SW480 (cell line): ENCODE data around the gene ZNF862.

Experiments
- DNase-seq: peaks from one replicate; pipeline ENCODE4 v3.0.0-alpha.2; 2016; ENCODE audit warnings: low spot score

Gene ZNF862

DNA sequence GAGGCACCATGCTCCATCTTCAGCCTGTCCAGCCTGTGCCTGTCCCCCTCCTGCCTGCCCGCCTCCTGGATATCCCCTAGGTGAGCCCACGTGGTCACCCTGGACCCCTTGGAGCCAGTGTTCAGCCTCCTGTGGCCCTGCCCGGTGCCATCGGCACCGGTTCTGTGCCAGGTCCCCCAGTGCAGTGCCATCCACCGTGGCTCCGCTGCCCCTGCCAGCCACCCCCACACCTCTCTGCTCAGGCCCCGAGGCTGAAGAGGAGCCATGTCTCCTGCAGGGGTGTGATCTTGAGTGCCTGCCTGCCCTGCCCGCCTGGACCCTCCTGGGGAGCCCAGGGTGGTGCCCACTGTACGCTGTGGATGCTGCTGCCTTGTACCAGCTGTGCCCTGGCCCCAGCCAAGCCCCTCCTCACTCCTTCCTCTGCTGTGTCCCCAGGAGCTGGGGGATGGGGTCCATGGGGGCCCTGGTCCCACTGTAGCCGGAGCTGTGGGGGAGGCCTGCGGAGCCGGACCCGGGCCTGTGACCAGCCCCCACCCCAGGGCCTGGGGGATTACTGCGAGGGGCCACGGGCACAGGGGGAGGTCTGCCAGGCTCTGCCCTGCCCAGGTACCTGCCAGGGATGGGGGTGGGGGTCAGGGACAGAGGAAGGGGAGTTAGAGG lies 26.2 kb upstream of the ZNF862 start:
- DNase-seq: no peak

DNA sequence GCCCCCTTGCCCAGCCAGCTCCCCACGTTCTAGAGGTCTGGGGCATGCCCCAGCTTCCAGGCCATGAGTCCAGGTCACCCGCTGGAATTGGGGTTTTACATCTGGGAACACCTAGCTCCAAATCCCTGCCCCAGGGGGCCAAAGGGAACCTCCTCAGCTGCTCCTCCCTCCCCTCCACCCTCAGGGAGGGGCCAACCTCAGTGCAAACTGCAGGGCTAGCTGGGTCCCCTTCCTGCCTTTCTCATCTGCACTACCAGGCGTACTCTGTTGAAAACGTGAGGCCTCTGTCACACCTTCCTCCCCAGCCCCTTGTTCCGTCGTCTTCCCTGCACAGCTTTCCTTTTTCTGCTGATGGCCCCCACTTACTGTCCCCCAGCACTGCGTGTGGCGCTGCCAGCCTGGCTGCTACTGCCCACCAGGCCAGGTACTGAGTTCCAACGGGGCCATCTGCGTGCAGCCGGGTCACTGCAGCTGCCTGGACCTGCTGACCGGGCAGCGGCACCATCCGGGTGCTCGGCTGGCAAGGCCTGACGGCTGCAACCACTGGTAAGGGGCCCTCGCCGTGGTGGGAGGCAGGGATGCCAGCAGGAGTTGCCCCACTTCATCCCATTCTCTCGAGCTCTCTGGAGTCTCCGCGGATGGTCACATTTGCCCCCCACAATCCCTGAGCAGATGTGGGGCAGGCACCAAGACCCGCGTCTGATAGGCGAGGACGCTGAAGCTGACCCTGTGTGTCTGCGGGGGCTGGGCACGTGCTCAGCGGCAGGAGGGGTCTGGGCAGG lies 24.7 kb upstream of the ZNF862 start:
- no peak for DNase-seq

DNA sequence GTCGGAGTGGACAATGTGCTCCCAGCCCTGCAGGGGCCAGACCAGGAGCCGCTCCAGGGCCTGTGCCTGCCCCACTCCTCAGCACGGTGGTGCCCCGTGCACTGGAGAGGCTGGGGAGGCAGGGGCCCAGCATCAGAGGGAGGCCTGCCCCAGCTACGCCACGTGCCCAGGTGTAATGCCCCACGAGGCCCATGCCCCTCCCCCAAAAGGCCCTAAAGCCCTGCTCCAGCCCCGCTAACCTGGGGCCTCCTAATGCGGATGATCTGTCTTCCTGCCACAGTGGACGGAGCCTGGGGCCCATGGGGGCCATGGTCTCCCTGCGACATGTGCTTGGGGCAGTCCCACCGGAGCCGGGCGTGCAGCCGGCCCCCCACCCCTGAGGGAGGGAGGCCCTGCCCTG lies 23.7 kb upstream of the ZNF862 start:
- no peak for DNase-seq

DNA sequence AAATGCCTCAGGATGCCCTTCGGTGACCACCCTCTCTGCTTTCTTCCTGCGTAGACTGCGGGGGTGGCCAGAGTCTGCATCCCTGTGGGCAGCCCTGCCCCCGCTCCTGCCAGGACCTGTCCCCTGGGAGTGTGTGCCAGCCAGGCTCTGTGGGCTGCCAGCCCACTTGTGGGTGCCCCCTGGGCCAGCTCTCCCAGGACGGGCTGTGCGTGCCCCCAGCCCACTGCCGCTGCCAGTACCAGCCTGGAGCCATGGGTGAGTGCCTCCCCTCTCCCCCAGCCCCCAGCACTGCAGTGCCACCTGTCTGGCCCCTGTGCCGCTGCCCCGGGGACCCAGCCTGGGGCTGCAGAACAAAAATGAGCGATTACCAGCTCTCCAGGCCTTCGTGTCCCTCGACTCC lies 23.1 kb upstream of the ZNF862 start:
- DNase-seq: no peak

DNA sequence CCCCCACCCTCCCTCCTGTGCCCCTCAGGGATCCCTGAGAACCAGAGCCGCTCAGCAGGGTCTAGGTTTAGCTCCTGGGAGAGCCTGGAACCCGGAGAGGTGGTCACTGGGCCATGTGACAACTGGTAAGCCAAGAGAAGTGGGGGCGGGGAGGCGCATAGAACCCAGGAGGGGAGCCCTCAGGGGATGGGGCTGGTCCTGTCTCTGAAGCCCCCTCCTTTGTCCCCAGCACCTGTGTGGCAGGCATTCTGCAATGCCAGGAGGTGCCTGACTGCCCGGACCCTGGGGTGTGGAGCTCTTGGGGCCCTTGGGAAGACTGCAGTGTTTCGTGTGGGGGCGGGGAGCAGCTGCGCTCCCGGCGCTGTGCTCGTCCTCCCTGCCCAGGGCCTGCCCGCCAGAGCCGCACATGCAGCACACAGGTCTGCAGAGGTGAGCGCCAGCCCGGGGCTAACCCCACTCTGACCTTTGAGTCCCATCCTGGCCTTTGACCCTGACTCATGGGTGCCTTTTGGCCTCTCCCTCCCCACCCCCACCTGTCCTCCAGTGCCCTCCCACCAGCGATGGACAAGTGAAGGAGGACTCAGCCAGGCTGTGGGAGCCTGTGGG lies 22.4 kb upstream of the ZNF862 start:
- DNase-seq: no peak

DNA sequence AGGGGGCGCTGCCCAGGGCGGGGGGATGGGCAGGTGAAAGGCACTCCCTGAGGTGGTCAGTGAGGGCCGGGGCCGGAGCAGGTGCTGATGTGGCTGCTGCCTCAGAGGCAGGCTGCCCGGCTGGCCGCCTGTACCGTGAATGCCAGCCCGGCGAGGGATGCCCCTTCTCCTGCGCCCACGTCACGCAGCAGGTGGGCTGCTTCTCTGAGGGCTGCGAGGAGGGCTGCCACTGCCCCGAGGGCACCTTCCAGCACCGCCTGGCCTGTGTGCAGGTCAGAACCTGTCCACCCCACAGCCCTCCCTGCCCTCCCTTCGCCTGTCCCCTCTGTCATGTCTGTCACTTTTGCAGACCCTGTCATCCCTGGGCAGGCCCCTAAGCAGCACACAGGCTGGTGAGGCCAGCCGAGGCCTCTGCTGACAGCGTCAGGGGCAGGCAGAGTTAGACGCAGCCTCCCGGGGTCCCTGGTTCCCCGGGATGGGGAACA lies 21.9 kb upstream of the ZNF862 start:
- no peak for DNase-seq

DNA sequence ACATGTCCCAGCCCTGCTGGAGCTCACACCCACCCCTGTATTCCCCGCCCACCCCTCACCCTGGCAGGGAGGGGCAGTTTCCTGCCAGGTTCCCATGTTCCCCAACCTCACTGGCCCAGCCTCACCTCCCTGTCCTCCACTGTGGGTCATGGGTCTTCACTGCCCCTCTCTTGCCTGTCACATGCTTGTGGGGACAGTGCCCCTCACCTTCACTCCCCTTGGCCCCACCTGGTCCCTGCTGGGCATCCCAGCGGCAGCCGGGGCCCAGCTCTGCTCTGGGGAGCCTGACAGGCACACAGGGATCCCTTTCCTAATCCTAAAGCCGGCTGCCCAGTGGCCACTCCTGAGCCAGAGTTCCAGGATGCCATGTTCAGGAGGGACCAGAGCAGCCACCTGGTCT lies 21.4 kb upstream of the ZNF862 start:
- DNase-seq: no peak

DNA sequence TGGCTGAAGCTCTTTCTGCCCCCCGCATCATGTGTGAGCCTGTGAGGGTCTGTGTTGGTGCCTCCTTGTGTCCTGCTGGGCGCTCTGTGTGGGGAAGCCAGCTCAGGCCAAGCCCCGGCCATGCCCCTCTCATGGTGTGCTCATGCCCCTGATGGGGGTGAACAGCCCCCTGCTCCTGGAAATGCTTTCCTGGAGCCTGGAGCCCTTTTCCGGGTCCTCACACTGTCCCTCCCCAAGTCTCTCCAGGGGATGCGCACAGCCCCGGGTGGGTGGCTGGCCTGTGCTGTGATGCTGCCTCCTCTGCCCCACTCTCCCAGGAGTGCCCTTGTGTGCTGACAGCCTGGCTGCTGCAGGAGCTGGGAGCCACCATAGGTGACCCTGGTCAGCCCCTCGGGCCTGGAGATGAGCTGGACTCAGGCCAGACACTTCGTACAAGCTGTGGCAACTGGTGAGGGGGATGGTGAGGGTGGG lies 20.8 kb upstream of the ZNF862 start:
- no peak for DNase-seq

DNA sequence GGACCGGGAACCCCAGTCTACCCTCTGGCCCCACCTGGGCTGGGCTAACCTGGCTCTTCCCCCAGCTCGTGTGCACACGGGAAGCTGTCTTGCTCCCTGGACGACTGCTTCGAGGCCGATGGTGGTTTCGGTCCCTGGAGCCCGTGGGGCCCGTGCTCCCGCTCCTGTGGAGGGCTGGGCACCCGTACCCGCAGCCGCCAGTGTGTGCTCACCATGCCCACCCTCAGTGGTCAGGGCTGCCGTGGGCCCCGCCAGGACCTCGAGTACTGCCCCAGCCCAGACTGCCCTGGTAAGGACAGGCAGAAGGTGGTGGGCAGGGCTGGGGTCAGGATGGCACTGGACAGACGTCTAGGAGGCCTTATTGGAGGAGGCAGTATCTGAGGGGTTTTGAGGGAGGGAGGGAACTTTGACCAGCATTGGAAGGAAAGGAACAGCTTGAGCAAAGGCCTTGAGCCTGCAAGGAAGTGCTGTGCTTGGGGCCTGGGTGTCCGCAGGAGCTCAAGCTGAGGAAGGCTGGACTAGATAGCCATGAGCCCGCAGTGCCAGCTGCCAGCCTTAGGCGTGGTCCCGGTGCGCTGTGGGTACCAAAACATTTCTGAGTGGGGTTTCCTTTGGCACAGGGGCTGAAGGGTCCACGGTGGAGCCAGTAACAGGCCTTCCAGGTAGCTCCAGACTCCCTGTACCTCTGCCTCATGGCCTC lies 20.2 kb upstream of the ZNF862 start:
- DNase-seq: no peak

DNA sequence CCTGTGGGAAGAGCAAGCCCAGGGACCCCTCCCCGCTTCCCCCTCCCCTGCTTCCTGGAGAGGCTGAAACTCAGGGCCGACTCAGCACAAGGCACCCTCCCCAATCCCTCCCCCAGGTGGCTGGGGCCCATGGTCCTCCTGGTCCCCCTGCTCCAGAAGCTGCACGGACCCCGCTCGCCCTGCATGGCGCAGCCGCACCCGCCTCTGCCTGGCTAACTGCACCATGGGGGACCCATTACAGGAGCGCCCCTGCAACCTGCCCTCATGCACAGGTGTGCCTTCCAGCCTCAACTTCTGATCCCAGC lies 19.7 kb upstream of the ZNF862 start:
- no peak for DNase-seq

DNA sequence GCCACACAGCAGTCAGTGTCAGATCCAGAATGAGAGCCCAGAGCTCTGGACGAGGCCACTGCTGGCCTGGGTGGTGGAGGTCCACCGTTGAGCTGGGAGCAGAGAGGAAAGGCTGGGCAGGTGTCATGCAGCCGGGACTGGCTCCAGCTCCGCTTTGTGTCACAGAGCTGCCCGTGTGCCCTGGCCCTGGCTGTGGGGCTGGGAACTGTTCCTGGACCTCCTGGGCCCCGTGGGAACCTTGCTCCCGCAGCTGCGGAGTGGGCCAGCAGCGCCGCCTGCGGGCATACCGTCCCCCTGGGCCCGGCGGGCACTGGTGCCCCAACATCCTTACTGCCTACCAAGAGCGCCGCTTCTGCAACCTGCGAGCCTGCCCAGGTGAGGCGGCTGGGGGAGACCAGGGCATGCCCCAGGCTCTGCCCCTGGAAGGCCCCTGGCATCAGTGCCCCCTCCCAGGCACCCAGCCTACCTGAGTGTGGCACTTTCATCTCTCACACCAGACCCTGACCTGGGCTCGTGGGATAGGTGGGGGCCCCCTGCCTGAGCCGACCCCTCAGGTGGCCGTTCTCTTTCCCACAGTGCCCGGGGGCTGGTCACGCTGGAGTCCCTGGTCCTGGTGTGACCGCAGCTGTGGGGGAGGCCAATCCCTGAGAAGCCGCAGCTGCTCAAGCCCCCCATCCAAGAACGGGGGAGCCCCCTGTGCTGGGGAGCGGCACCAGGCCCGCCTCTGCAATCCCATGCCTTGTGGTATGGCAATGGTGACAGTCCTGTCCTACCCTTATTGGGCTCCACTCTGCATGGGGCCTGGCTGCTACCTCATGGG lies 18.8 kb upstream of the ZNF862 start:
- DNase-seq: no peak

DNA sequence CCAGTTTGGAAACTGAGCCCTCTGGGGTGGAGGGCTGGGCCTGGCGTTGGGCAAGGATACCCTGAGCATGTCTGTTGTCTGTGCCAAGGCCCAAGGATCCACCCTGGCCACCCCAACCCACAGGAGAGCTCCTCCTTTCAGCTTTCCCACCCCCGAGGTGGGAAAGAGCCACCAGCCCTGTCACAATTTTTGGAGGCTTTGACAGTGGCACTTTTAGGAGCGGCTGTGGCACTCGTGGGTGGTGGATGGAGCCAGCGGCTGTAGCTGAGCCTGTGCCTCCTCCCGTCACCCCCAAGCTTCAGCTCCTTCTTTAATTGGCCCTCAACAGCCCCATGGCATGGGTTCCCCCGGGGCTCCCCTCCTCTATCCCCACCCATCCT lies 18.2 kb upstream of the ZNF862 start:
- no peak for DNase-seq

DNA sequence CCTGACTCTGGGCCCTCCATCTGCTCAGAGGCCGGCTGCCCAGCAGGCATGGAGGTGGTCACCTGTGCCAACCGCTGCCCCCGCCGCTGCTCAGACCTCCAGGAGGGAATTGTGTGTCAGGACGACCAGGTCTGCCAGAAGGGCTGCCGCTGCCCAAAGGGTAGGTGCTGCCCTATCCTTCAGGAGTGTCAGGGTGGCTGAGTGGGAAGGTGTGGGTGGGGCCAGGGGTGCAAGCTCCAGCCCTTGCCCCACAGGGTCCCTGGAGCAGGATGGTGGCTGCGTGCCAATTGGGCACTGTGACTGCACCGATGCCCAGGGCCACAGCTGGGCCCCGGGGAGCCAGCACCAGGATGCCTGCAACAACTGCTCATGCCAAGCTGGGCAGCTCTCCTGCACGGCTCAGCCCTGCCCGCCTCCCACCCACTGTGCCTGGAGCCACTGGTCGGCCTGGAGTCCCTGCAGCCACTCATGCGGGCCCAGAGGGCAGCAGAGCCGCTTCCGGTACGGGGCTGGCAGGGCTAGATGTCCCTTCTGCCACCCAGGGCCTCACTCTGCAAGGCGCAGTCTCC lies 17.5 kb upstream of the ZNF862 start:
- DNase-seq: no peak

DNA sequence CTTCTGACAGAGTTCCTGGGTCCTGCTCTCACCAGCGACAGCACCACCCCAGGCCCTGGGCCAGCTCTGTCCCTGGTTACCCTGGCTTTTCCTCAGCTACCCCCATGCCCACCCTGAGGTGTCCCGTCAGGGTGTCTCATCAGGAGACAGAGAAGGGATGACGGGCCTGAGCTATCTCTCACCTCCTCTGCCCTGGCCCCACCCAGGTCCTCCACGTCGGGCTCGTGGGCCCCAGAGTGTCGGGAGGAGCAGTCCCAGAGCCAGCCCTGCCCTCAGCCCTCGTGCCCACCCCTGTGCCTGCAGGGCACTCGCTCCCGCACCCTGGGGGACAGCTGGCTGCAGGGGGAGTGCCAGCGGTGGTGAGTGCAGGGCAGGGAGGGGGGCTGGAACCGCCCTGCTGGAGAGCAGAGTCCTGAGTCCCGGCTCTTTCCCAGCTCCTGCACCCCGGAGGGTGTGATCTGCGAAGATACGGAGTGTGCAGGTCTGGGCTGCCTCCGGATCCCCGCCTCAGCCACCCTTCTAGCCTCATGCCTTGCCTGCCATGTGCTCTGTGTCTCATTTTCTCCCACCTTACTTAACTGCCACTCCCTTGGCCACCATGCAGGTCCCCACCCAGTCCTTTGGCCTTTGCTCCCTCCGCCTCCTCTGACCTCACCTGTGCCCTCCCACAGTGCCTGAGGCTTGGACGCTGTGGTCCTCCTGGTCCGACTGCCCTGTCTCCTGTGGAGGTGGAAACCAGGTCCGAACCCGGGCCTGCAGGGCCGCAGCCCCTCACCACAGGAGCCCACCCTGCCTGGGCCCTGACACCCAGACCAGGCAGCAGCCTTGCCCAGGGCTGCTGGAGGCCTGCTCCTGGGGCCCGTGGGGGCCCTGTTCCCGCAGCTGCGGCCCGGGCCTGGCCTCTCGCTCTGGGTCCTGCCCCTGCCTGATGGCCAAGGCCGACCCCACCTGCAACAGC lies 16.7 kb upstream of the ZNF862 start:
- DNase-seq: no peak

DNA sequence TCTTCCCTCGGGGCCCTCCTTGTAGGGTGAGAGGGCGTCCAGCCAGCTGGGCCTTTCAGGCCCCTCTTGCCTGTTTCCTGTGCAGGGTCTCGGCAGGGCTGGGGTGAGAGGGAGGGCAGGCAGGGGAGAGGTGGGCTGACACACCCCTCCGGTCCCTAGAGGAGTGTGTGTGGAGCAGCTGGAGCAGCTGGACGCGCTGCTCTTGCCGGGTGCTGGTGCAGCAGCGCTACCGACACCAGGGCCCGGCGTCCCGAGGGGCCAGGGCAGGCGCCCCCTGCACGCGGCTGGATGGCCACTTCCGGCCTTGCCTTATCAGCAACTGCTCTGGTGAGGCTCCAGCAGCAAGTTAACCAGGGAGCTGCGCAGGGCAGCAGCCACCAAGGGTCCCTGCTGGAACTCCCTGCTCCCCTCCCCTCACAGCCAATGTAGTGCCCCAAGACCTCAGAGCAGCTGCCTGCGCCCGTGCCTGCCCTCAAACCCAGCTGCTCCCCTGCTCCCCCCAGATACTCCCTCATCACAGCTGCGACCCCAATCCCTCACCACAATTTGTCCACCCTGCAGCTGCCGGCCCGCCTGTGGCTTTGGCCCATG lies 15.7 kb upstream of the ZNF862 start:
- no peak for DNase-seq

DNA sequence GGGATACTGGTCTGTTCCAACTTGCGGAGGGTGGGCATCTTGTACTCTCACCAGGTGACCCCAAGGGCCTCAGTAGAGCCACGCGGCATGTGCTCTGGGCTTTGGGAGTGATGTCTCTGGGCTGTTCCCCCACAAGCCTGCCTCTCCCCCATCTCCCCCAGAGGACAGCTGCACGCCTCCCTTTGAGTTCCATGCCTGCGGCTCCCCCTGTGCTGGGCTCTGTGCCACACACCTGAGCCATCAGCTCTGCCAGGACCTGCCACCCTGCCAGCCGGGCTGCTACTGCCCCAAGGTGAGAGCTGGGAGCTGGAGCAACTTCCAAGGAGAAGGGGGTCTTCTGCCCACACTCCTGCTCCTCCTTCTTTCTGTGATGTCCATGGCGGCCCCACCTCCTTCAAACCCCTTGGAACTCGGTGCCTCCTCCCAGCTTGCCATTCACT lies 15.0 kb upstream of the ZNF862 start:
- DNase-seq: no peak

DNA sequence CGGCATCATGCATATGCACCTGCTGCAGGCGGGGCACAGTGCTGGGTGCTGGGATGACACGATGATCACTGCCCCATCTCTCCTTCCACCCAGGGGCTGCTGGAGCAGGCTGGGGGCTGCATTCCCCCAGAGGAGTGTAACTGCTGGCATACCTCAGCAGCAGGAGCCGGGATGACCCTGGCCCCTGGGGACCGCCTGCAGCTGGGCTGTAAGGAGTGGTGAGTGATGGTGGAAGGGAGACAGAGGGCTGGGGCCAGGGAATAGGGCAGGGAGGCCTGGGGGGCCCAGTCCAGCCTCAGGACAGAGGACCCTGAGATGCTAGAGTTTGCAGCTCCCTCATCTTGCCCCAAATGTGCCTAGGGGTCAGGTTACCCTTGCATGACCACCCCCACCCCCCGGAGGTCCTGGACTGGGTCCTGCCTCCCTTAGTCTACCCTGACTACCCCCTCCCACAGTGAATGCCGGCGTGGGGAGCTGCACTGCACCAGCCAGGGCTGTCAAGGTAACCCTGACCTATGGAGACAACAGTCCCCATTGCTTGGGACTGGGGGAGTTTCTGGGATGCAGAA lies 14.5 kb upstream of the ZNF862 start:
- no peak for DNase-seq

DNA sequence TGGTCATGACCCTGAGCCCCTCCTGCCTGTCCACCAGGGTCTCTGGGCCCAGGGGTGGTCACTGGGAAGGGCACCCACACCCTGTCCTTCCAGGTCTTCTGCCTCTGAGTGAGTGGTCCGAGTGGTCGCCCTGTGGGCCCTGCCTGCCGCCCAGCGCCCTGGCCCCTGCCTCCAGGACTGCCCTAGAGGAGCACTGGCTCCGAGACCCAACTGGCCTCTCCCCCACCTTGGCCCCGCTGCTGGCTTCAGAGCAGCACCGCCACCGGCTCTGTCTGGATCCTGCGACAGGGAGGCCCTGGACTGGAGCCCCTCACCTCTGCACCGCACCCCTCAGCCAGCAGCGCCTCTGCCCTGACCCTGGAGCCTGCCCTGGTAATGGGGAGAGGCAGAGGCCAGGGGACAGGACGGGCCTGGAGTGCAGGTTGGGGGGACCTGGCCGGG lies 13.9 kb upstream of the ZNF862 start:
- DNase-seq: no peak

DNA sequence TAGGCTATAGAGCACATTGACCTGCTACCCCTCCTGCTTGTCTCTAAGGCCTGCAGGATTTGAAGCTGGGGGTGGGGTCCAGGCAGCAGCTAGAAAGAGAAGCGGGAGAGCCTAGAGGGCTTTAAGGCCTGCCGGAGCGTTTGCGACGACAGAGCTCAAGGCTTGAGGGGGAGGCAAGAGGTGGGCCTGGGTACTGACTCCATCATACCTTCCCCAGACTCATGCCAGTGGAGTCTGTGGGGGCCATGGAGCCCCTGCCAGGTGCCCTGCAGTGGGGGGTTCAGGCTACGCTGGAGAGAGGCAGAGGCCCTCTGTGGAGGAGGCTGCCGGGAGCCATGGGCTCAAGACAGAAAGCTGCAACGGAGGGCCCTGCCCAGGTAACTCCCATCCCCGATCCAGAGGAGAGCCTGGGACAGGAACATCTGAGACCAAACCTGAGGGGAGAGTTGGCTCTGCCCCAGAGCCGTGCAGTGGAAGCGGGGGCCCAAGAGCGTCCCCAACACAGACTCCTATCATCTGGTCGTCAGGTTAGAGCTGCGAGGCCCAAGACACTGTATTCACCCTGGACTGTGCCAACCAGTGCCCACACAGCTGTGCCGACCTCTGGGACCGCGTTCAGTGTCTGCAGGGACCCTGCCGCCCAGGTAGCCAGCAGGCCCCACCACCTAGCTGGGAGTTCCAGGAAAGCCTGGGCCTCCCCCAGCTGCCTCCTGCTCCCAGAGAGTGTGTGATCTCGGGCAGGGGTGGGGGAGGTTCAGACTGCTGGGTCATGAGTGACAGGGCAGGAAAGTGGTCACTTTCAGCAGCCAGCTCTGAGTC lies 13.2 kb upstream of the ZNF862 start:
- DNase-seq: no peak
